Measurements from ENCODE around the gene ARL6IP5. TPM values are rescaled to one million over a fixed set of nuclear protein-coding genes. Genes with fewer than 3 reads are reported as not detected.

Gene ARL6IP5
- total RNA-seq, 1 donor from 2014 or later = 196 TPM

Other genes with a start within 250 kb of the ARL6IP5 start
- gene TAFA4, start 152.4 kb upstream of the ARL6IP5 start, total RNA-seq = not detected in 2 replicates
- 23.2 and 52.1 TPM in 2 replicates for gene EOGT, start 71.3 kb upstream of the ARL6IP5 start, total RNA-seq
- 23.8 and 55.6 TPM in 2 replicates for gene TMF1, start 32.6 kb upstream of the ARL6IP5 start, total RNA-seq
- gene UBA3, start 4.6 kb upstream of the ARL6IP5 start, total RNA-seq = 81.3 and 120 TPM in 2 replicates
- not detected in 2 replicates for gene LMOD3, start 37.7 kb downstream of the ARL6IP5 start, total RNA-seq